Body of pancreas (tissue), 4 donors: ENCODE data around the gene ZGRF1.

Experiments
- CTCF ChIP-seq, 7 experiments: fragments of 450-650 bp in 4 of 7; fragments of 200-600 bp in 3 of 7; sonication (generic) in 3 of 7; IDR thresholded peaks; one replicate each; pipeline ENCODE4 v1.5.1; 2016 to 2019; ENCODE audit warnings: antibody characterized with exemption in 7 of 7
- POLR2A ChIP-seq, 3 donors: fragments of 450-650 bp; IDR thresholded peaks; one replicate each; pipeline ENCODE4 v1.6.1; 2016; ENCODE audit warnings: antibody characterized with exemption in 3 of 3, mild to moderate bottlenecking in 2 of 3

DNA sequence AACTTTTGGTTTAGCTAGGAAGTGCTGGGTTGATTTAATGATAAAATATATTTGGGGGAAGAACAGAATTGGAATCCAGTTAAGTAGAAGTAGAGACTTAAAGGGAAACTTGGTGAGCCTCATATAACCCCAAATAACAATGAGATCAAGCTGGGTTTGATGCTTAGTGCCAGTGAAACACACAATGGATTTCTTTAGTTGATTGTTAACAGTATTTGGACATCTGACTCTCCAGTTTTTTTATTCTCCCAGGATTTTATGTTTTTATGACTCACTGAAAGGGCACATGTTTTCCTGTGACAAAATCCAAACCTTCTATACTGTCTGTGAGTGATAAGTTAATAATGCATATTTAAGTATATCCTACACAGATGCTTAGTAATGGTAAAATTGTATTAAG lies 118.0 kb downstream of the ZGRF1 start:
- TF ChIP-seq CTCF (IDR thresholded peaks at IDR 0.05) (no peak), POLR2A (IDR thresholded peaks at IDR 0.05) (no peak)
